Body of pancreas (tissue), 4 donors: Measurements from ENCODE around the gene HELZ. TPM values are rescaled to one million over a fixed set of nuclear protein-coding genes. Genes with fewer than 3 reads are reported as not detected.
"Not testable (repeated sequence)": the region's sequence is repeated elsewhere in the genome, so short reads cannot be mapped to it uniquely, and the experiment has no call there.

Experiments
- ATAC-seq: fragments of 150-250 bp; one replicate; pipeline ENCODE4 v1.9.1; 2016
- DNase-seq, 4 donors: peaks; one replicate each; pipeline ENCODE4 v3.0.0-alpha.2; 2019
- H3K27ac ChIP-seq, 4 donors: fragments of 200-600 bp; sonication (generic); 1 replicate in 3 of 4; 2 replicates in 1 of 4; pipeline versions ENCODE4 v1.5.1 to v1.6.1; 2016 to 2019; ENCODE audit warnings: mild to moderate bottlenecking in 1 of 4, mixed read lengths in 1 of 4, moderate library complexity in 1 of 4
- H3K27me3 ChIP-seq, 2 donors: fragments of 200-600 bp; sonication (generic); one replicate each; pipeline ENCODE4 v1.6.0; 2016; ENCODE audit warnings: mild to moderate bottlenecking in 1 of 2
- H3K36me3 ChIP-seq, 2 donors: fragments of 200-600 bp; sonication (generic); replicated peaks in 1 of 2; 2 replicates each; pipeline ENCODE4 v1.5.1; 2016; ENCODE audit warnings: low read depth in 2 of 2; ENCODE audit not compliant: insufficient read depth in 1 of 2
- H3K4me1 ChIP-seq: fragments of 200-600 bp; sonication (generic); one replicate; pipeline ENCODE4 v1.6.0; 2016
- H3K4me3 ChIP-seq, 2 donors: fragments of 200-600 bp; sonication (generic); 1 replicate in 1 of 2; 2 replicates in 1 of 2; pipeline ENCODE4 v1.5.1; 2016 to 2019
- H3K9me3 ChIP-seq, 3 donors: fragments of 200-600 bp; sonication (generic); 1 replicate in 2 of 3; 2 replicates in 1 of 3; pipeline ENCODE4 v1.5.1; 2016
- CTCF ChIP-seq, 7 experiments: fragments of 450-650 bp in 4 of 7; fragments of 200-600 bp in 3 of 7; sonication (generic) in 3 of 7; IDR thresholded peaks; one replicate each; pipeline ENCODE4 v1.5.1; 2016 to 2019; ENCODE audit warnings: antibody characterized with exemption in 7 of 7
- POLR2A ChIP-seq, 3 donors: fragments of 450-650 bp; IDR thresholded peaks; one replicate each; pipeline ENCODE4 v1.6.1; 2016; ENCODE audit warnings: antibody characterized with exemption in 3 of 3, mild to moderate bottlenecking in 2 of 3
- WGBS, 2 donors: methylation state at CpG; one replicate each; pipeline ENCODE4 v1.1.5; 2017; 5-methylcytosine and 5-hydroxymethylcytosine counted together
- intact Hi-C: fragments of 100-400 bp; cut with DNase I; formaldehyde crosslinking; loops from one replicate; pipeline ENCODE4 v1.15.1; 2023
- total RNA-seq, 2 donors: library from RNA; depleted of rRNA; stranded (reverse); fragments of >200 nt; gene quantifications; one replicate each; pipeline ENCODE4 v1.1.0, GENCODE V29; 2016

The HELZ gene
- total RNA-seq, 2 donors from 2014 or later = 21.0 to 34.6 TPM

- H3K27ac ChIP-seq = no peak overlapping the region
- TF ChIP-seq POLR2A (IDR thresholded peaks at IDR 0.05) (no peak), CTCF (IDR thresholded peaks at IDR 0.05) (no peak)
- DNase-seq = no peak
- peaks cover 8% of the 10 kb centered on the region for H3K4me1 ChIP-seq
- intact Hi-C loops = no loop called here
- 83 to 92% methylated on average over 10 to 12 of the region's 12 CpGs for WGBS, 2 donors
- ATAC-seq = no peak
- no peaks in the 10 kb centered on the region for H3K9me3 ChIP-seq
- no peaks in the 10 kb centered on the region for H3K27me3 ChIP-seq
- no peak overlapping the region for H3K4me3 ChIP-seq
- H3K36me3 ChIP-seq = no peaks in the 10 kb centered on the region
Measured at GRCh38 chr17:67043283-67043682, 201.7 kb downstream of the HELZ start.

- Histone ChIP-seq H3K4me1 (peaks cover 8% of the 10 kb centered on the region), H3K36me3 (no peaks in the 10 kb centered on the region), H3K27me3 (no peaks in the 10 kb centered on the region), H3K4me3 (no peak overlapping the region), H3K9me3 (no peaks in the 10 kb centered on the region), H3K27ac (peak overlapping the region in 2 of 4 donors; percentile 45 to 68)
- DNase-seq (peak in 2 of 4 donors; percentile 18 to 30), ATAC-seq (peak; percentile 80)
- intact Hi-C loops = no loop called here
- 55 to 62% methylated on average over 11 of the region's 11 CpGs for WGBS, 2 donors
- TF ChIP-seq POLR2A (IDR thresholded peaks at IDR 0.05) (no peak), CTCF (IDR thresholded peaks at IDR 0.05) (no peak)
Measured at GRCh38 chr17:67041941-67042899, 202.8 kb downstream of the HELZ start.

GRCh38 chr17:67041531-67041930 is 203.5 kb downstream of the HELZ start:
- DNase-seq = no peak
- H3K27ac ChIP-seq = peak overlapping the region in 2 of 4 donors; percentile 45 to 68
- intact Hi-C loops = no loop called here
- H3K36me3 ChIP-seq = no peaks in the 10 kb centered on the region
- ATAC-seq = no peak
- TF ChIP-seq POLR2A (IDR thresholded peaks at IDR 0.05) = no peak
- TF ChIP-seq CTCF (IDR thresholded peaks at IDR 0.05) = no peak
- no peaks in the 10 kb centered on the region for H3K9me3 ChIP-seq
- peaks cover 8% of the 10 kb centered on the region for H3K4me1 ChIP-seq
- 90 to 93% methylated on average over 6 to 7 of the region's 7 CpGs for WGBS, 2 donors
- no peak overlapping the region for H3K4me3 ChIP-seq
- no peaks in the 10 kb centered on the region for H3K27me3 ChIP-seq

GRCh38 chr17:67041119-67041518 is 203.9 kb downstream of the HELZ start:
- H3K27me3 ChIP-seq, H3K4me3 ChIP-seq, H3K4me1 ChIP-seq, ATAC-seq, intact Hi-C loops, DNase-seq, H3K36me3 ChIP-seq, H3K27ac ChIP-seq, H3K9me3 ChIP-seq: not testable (repeated sequence)
- 90 to 94% methylated on average over 5 of the region's 5 CpGs for WGBS, 2 donors

GRCh38 chr17:67040652-67041051 is 204.3 kb downstream of the HELZ start:
- Histone ChIP-seq H3K4me1 (peaks cover 8% of the 10 kb centered on the region), H3K27me3 (no peaks in the 10 kb centered on the region), H3K36me3 (no peaks in the 10 kb centered on the region), H3K9me3 (no peaks in the 10 kb centered on the region), H3K4me3 (no peak overlapping the region), H3K27ac (no peak overlapping the region)
- 86 to 88% methylated on average over 5 to 6 of the region's 6 CpGs for WGBS, 2 donors
- TF ChIP-seq CTCF (IDR thresholded peaks at IDR 0.05) = no peak
- no peak for TF ChIP-seq POLR2A (IDR thresholded peaks at IDR 0.05)
- intact Hi-C loops = no loop called here
- no peak for DNase-seq
- ATAC-seq = no peak
